K562 (cell line): ENCODE measurements around the gene TLCD4. TPM values are rescaled to one million over a fixed set of nuclear protein-coding genes. Genes with fewer than 3 reads are reported as not detected.

Experiments used
- ASH1L ChIP-seq: fragments of 450-650 bp; IDR thresholded peaks from 2 replicates; pipeline ENCODE4 v1.6.1; 2018; ENCODE audit warnings: borderline replicate concordance, mild to moderate bottlenecking, low read depth; ENCODE audit not compliant: partially characterized antibody
- BCL6 ChIP-seq: fragments of 250-450 bp; sonication (Bioruptor Pico); IDR thresholded peaks from 2 replicates; pipeline ENCODE4 v1.4.0; 2020
- BRF1 ChIP-seq: IDR thresholded peaks from 3 replicates; pipeline ENCODE4 v1.6.1; 2011; ENCODE audit warnings: borderline replicate concordance, mild to moderate bottlenecking; ENCODE audit not compliant: insufficient read length; ENCODE audit errors: extremely low read depth
- CBFA2T2 ChIP-seq: fragments of 450-650 bp; conservative IDR thresholded peaks from 2 replicates; pipeline ENCODE4 v1.6.1; 2017; ENCODE audit warnings: mild to moderate bottlenecking
- CBFA2T3 ChIP-seq: fragments of 450-650 bp; IDR thresholded peaks from 2 replicates; pipeline ENCODE4 v1.6.1; 2017
- CBFB ChIP-seq: sonication (generic); formaldehyde crosslinking; IDR thresholded peaks from 2 replicates; pipeline ENCODE4 v1.4.0; 2020; ENCODE audit warnings: mild to moderate bottlenecking, missing genetic modification reagents
- CCAR2 ChIP-seq: fragments of 200-400 bp; formaldehyde crosslinking; IDR thresholded peaks from 2 replicates; pipeline ENCODE4 v1.6.1; 2017; ENCODE audit warnings: mild to moderate bottlenecking, low read depth, low read length
- COPS2 ChIP-seq: fragments of 450-650 bp; conservative IDR thresholded peaks from 2 replicates; pipeline ENCODE4 v1.6.1; 2016; ENCODE audit warnings: mild to moderate bottlenecking, moderate library complexity
- EWSR1 ChIP-seq: fragments of 450-650 bp; IDR thresholded peaks from 2 replicates; pipeline ENCODE4 v1.6.1; 2018; ENCODE audit warnings: borderline replicate concordance, mild to moderate bottlenecking, low read depth, moderate library complexity; ENCODE audit not compliant: partially characterized antibody
- FOXJ3 ChIP-seq: sonication (generic); formaldehyde crosslinking; IDR thresholded peaks from 2 replicates; pipeline ENCODE4 v1.4.0; 2020; ENCODE audit warnings: mild to moderate bottlenecking, missing genetic modification reagents
- GTF2F1 ChIP-seq: IDR thresholded peaks from 2 replicates; pipeline ENCODE4 v1.6.1; 2011; ENCODE audit warnings: low read depth, low read length, improper control_type of control experiment
- HNRNPH1 ChIP-seq: fragments of 200-400 bp; formaldehyde crosslinking; optimal IDR thresholded peaks from 2 replicates; pipeline ENCODE3; 2017; ENCODE audit warnings: low read depth, mild to moderate bottlenecking, low read length, moderate library complexity
- JUNB ChIP-seq: fragments of 450-650 bp; formaldehyde crosslinking; conservative IDR thresholded peaks from 2 replicates; pipeline ENCODE4 v1.4.0; 2020; ENCODE audit warnings: mild to moderate bottlenecking
- KAT8 ChIP-seq: fragments of 450-650 bp; IDR thresholded peaks from 2 replicates; pipeline ENCODE4 v1.6.1; 2016; ENCODE audit warnings: low read depth, mild to moderate bottlenecking
- KLF1 ChIP-seq: fragments of 450-650 bp; IDR thresholded peaks from 2 replicates; pipeline ENCODE4 v1.6.1; 2016; ENCODE audit warnings: missing genetic modification characterization, missing compliant biosample characterization
- MEF2A ChIP-seq: IDR thresholded peaks from 2 replicates; pipeline ENCODE4 v1.6.1; 2011; ENCODE audit warnings: low read depth, mild to moderate bottlenecking, low read length, moderate library complexity; ENCODE audit not compliant: control insufficient read depth
- PHB ChIP-seq: fragments of 250-450 bp; sonication (Bioruptor Pico); IDR thresholded peaks from 2 replicates; pipeline ENCODE4 v1.5.0; 2021
- POLR2A ChIP-seq: fragments of 450-650 bp; conservative IDR thresholded peaks from 2 replicates; pipeline ENCODE4 v1.6.1; 2016
- PPARD ChIP-seq: fragments of 250-450 bp; sonication (Bioruptor Pico); IDR thresholded peaks from 2 replicates; pipeline ENCODE4 v1.8.0; 2022; ENCODE audit warnings: inconsistent platforms, mild to moderate bottlenecking, moderate library complexity
- RB1 ChIP-seq: fragments of 450-650 bp; IDR thresholded peaks from 2 replicates; pipeline ENCODE4 v1.6.1; 2017; ENCODE audit warnings: low read depth, mild to moderate bottlenecking
- SIN3A ChIP-seq, 2 experiments: fragments of 150-350 bp in 1 of 2; IDR thresholded peaks; 2 replicates each; pipeline ENCODE4 v1.6.1; 2011 to 2016; ENCODE audit warnings: borderline replicate concordance in 2 of 2, low read depth in 2 of 2, low read length in 2 of 2, mild to moderate bottlenecking in 2 of 2, moderate library complexity in 2 of 2; ENCODE audit not compliant: control insufficient read depth in 1 of 2
- SNRNP70 ChIP-seq: fragments of 200-400 bp; formaldehyde crosslinking; optimal IDR thresholded peaks from 2 replicates; pipeline ENCODE3; 2017; ENCODE audit warnings: low read depth, low read length
- ZFX ChIP-seq: sonication (generic); formaldehyde crosslinking; IDR thresholded peaks from 2 replicates; pipeline ENCODE4 v1.8.0; 2022; ENCODE audit warnings: mild to moderate bottlenecking, missing genetic modification reagents, moderate library complexity
- ZNF263 ChIP-seq: sonication (generic); formaldehyde crosslinking; IDR thresholded peaks from 2 replicates; pipeline ENCODE4 v1.8.0; 2022; ENCODE audit warnings: mild to moderate bottlenecking, missing genetic modification reagents, borderline replicate concordance
- ZNF551 ChIP-seq: fragments of 250-450 bp; sonication (Bioruptor Pico); IDR thresholded peaks from 2 replicates; pipeline ENCODE4 v1.5.0; 2021; ENCODE audit warnings: mild to moderate bottlenecking, moderate library complexity
- ZNF699 ChIP-seq: fragments of 250-450 bp; sonication (Bioruptor Pico); IDR thresholded peaks from 2 replicates; pipeline ENCODE4 v1.8.0; 2021; ENCODE audit warnings: mild to moderate bottlenecking, moderate library complexity; ENCODE audit not compliant: insufficient replicate concordance
- polyA plus RNA-seq, 8 experiments: library from polyadenylated mRNA; depleted of rRNA in 4 of 8; stranded (reverse) in 5 of 8; unstranded in 3 of 8; fragments of >200 nt; fragmentation: Nextera tagmentation in 2 of 8; fragmentation: Illumina TruSeq in 1 of 8; extraction: Ambion mirVana in 2 of 8; extraction: Trizol in 1 of 8; gene quantifications; 2 replicates each; pipeline versions ENCODE4 v1.2.1 to v1.2.3, GENCODE V29; 2011 to 2014; ENCODE audit warnings: inconsistent platforms in 1 of 8, missing spikeins in 1 of 8
- total RNA-seq, 7 experiments: library from RNA; depleted of rRNA in 6 of 7; stranded (reverse); fragments of >200 nt in 6 of 7; fragmentation: Illumina TruSeq in 2 of 7; extraction: Trizol in 2 of 7; gene quantifications; 2 replicates each; pipeline versions ENCODE4 v1.2.1 to v1.2.3, GENCODE V29; 2011 to 2021; ENCODE audit warnings: low replicate concordance in 1 of 7
- TF ChIP-seq, protein P1 (sequence below): fragments of 200-800 bp; sonication (Bioruptor generic); IDR thresholded peaks from 2 replicates; pipeline ENCODE4 v1.6.1; 2017; ENCODE audit warnings: missing genetic modification characterization, missing compliant biosample characterization
- TF ChIP-seq, protein P2 (sequence below), 2 experiments: fragments of 250-450 bp in 1 of 2; fragments of 450-650 bp in 1 of 2; sonication (Bioruptor Pico) in 1 of 2; IDR thresholded peaks; 2 replicates each; pipeline versions ENCODE4 v1.6.1 to v1.8.0; 2016 to 2021; ENCODE audit warnings: mild to moderate bottlenecking in 2 of 2, moderate library complexity in 2 of 2, missing compliant biosample characterization in 1 of 2, missing genetic modification characterization in 1 of 2
- TF ChIP-seq, protein P3 (sequence below), 2 experiments: fragments of 450-650 bp in 1 of 2; sonication (generic) in 1 of 2; formaldehyde crosslinking in 1 of 2; IDR thresholded peaks in 1 of 2; conservative IDR thresholded peaks in 1 of 2; 2 replicates each; pipeline versions ENCODE4 v1.6.1 to v1.8.1; 2016 to 2023; ENCODE audit warnings: mild to moderate bottlenecking in 2 of 2, moderate library complexity in 2 of 2, inconsistent platforms in 1 of 2, missing genetic modification reagents in 1 of 2

TLCD4 gene
- total and polyA plus RNA-seq, 9 of the 15 experiments (the other 6 are each of a cell fraction or from before 2014, with no cell fraction given) = 3.5 to 19.8 (median 7.6) TPM

DNA sequence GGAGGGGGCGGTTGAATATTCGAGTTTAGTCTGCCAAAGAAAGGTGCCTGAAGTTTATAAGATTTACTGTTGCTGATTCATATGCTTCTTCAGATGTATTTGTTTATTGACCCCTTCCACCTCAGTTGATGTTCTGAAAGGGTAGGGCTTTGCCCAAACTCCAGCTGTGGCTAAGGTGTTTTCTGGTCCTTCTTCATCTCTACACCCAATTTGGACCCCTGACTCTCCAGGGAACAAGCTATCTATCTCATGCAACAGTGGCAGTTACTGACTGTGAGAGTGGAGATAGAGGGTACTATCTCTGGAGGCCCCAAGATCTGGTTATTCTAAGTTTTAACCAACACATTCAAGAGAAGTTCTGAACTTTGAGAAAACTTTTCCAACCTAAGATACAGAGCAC, 31.8 kb upstream of the TLCD4 start (continued):
- TF ChIP-seq, protein P1, sequence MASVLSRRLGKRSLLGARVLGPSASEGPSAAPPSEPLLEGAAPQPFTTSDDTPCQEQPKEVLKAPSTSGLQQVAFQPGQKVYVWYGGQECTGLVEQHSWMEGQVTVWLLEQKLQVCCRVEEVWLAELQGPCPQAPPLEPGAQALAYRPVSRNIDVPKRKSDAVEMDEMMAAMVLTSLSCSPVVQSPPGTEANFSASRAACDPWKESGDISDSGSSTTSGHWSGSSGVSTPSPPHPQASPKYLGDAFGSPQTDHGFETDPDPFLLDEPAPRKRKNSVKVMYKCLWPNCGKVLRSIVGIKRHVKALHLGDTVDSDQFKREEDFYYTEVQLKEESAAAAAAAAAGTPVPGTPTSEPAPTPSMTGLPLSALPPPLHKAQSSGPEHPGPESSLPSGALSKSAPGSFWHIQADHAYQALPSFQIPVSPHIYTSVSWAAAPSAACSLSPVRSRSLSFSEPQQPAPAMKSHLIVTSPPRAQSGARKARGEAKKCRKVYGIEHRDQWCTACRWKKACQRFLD (CRISPR knock-in tag) = no peak
- TF ChIP-seq CBFB (CRISPR knock-in tag) = no peak
- no peak for TF ChIP-seq KLF1 (tag)
- no peak for TF ChIP-seq ZNF551 (CRISPR knock-in tag)
- no peak for TF ChIP-seq EWSR1
- no peak for TF ChIP-seq HNRNPH1
- TF ChIP-seq JUNB (CRISPR knock-in tag) = no peak
- no peak for TF ChIP-seq FOXJ3 (CRISPR knock-in tag)
- no peak for TF ChIP-seq GTF2F1
- TF ChIP-seq COPS2 = no peak
- no peak for TF ChIP-seq ZFX (CRISPR knock-in tag)
- TF ChIP-seq ZNF263 (CRISPR knock-in tag) = no peak
- TF ChIP-seq PHB = no peak
- TF ChIP-seq POLR2A = peak; percentile 18; the same call in 1 of the 2 replicates
- no peak for TF ChIP-seq KAT8
- no peak for TF ChIP-seq RB1
- TF ChIP-seq MEF2A = no peak
- peak; percentile 87 for TF ChIP-seq CBFA2T2
- no peak for TF ChIP-seq BCL6
- no peak for TF ChIP-seq SIN3A (IDR thresholded peaks at IDR 0.05; ENCODE audit: borderline replicate concordance in 2 of 2, control insufficient read depth in 1 of 2, low read depth in 2 of 2, low read length in 2 of 2)
- TF ChIP-seq CCAR2 = no peak
- TF ChIP-seq, protein P2, sequence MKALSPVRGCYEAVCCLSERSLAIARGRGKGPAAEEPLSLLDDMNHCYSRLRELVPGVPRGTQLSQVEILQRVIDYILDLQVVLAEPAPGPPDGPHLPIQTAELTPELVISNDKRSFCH (CRISPR knock-in tag; IDR thresholded peaks at IDR 0.05) = no peak
- TF ChIP-seq, protein P2 (tag; IDR thresholded peaks at IDR 0.05) = no peak
- TF ChIP-seq, protein P3, sequence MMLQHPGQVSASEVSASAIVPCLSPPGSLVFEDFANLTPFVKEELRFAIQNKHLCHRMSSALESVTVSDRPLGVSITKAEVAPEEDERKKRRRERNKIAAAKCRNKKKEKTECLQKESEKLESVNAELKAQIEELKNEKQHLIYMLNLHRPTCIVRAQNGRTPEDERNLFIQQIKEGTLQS (IDR thresholded peaks at IDR 0.05) = no peak
- TF ChIP-seq, protein P3 (CRISPR knock-in tag; conservative IDR thresholded peaks at IDR 0.05) = no peak
- TF ChIP-seq SNRNP70 = no peak
- TF ChIP-seq CBFA2T3 = peak; percentile 94
- TF ChIP-seq ZNF699 (CRISPR knock-in tag) = no peak
- no peak for TF ChIP-seq PPARD (CRISPR knock-in tag)
- no peak for TF ChIP-seq BRF1
- TF ChIP-seq ASH1L = no peak
